Germinal center (tissue), 1 donor: Measurements from ENCODE around the gene ROGDI.

Source experiments
- DNase-seq: peaks from one replicate; pipeline ENCODE4 v3.0.0; 2012; ENCODE audit warnings: mixed read lengths, low spot score

The ROGDI gene

DNA sequence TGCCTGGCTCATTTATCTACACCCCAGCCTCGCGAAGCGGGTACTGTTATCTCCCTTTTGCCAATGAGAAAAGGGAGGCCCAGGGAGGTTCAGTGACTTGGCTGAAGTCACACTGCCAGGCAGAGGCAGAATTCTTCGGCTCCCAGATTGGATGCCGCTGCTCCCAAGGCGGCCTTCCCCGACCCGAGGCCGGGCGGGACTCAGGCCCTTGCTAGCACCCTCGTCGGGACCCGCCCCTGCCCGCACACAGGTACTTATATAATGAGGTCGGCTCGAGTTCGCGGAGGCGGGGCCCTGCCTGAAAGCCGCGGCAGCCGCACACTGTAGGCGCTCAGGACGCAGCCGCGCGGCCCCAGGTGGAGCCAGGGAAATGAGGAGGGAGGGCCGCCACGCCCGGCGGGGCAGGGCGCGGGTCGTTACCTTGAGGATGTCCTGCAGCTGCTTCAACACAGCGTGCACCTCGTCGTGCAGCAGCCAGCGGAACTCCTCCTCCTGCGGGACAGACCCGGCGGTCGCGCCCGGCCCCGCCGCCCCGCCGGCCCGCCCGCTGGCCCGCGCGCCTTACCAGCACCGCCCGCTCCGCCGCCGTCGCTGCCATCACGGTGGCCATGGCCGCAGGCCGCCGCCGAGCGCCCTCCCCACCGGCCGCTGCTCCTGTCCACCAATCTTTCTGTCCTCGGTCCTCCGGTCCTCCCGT, at the start of gene ROGDI:
TSS of gene ROGDI (minus strand) at position 672 of the 697 bp plus-strand sequence. CDS start at position 610, 62 bp downstream.
- peak; percentile 91 for DNase-seq

DNA sequence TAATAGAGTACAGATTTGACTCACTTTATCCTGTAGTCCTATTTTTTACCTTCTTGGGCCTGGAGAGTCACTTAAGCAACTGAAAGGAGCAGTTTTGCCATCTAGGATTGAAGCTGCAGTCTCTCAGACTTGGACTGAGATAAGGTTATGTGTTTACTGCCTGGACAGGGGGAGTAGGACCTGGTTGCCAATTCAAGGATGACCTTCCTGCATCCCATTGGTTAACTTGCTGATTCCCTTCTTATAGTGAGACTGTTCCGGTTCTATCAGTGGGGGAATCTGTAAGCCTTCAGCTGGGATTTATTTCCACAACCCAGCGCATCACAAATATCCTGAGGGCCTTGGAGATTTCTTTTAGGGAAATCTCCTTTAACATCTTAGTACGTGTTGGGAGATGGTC, 47.8 kb upstream of the ROGDI start:
- DNase-seq: no peak

GRCh38 chr16:4847774-4848587, 45.5 kb upstream of the ROGDI start:
- peak; percentile 50 for DNase-seq

DNA sequence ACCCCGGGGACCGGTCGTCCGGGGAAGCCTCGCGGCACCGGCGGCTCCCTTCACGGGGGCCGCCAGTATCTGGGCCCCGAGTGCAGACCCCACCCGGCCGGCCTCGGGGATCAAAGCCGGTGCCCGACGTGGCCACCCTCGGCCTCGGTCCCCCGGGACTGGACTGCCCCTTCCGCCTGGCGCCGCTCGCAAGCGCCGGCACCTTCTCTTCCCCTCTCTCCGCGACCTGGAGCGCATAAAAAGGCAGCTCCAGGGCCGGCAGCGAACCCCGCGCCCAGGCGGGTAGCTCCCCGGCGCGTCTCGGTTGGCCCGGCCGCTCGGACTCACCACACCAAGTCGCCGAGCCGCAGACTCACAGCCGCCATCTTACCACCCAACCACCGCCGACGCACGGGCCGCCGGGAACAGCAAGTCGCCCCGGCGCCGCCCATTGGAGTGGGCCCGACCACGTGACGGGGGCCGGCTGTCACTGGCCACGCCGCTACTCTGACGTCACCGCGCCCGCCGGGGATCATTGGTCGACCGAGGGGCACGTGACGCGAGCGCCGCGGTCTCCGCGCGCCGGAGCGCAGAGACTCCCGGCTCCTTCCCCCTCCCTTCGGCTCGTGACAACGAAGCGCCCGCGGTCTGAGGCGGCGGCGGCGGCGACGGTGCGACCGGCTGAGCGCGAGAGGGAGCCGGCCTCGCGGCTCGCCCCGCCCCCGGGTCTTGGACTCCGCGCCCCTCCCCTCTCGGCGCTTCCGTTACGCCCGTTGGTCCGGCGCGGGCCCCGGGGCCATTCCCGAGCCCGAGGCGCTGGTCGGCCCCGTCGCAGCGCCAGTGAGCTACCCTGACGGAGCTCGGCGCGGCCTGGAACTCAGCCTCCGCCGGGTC, 44.7 kb upstream of the ROGDI start, which contains the start of the genes GLYR1 and UBN1:
TSS of gene GLYR1 (minus strand) at position 388 of the 873 bp plus-strand sequence. CDS start at position 365, 23 bp downstream.
TSS of gene UBN1 (plus strand) at position 581 of the 873 bp plus-strand sequence. CDS start 5,437 bp downstream, outside the sequence.
- peak; percentile 98 for DNase-seq

- DNase-seq: no peak
Observed at GRCh38 chr16:4846503-4846900, 44.1 kb upstream of the ROGDI start.

DNA sequence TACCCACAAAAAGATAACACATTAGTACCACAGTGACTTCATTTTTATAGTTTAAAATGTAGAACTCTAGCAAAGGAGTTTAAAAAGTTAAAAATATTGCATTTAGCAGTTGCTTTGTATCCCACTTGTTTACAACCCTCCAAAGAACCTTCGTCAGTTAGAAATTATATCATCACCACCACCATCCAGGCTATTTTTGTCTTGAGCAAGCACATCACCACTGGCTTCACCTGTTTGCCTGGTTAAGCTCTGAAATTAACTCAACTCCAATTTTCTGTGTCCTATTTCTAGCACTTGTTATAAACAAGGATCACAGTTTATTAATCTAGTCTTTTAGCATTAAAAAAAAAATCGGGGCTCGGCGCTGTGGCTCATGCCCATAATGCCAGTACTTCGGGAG, 38.6 kb upstream of the ROGDI start:
- DNase-seq: no peak

- no peak for DNase-seq
Observed at GRCh38 chr16:4839942-4840341, 37.5 kb upstream of the ROGDI start.

DNA sequence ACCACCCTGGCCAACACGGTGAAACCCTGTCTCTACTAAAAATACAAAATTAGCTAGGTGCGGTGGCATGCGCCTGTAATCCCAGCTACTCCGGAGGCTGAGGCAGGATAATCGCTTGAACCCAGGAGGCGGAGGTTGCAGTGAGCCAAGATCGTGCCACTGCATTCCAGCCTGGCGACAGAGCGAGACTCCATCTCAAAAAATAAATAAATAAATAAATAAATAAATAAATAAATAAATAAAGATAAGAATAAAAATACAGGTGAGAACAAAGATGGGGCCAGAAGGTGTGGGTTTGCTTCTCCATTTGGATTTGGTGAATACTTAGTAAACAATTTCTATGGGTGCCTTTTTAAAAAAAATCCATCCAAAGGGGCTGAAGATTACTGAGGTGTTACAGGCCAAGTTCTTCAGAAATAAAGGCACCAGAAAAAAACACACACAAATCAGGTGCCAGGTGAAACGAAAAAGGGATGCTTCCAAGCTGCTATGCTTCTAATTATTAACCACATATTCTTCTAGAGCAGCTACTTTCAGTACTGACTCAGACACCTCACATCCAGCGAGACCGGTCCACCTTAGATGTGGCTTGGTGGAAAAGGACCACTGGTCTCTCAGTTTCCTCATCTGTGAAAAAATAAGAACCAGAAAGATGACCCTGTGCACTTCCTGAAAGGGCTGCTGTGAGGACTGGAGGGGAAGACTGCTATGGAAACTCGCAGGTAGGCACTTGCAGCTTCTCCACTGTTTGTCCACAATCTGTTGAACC, 35.5 kb upstream of the ROGDI start:
- DNase-seq: no peak

GRCh38 chr16:4836727-4837126, 34.3 kb upstream of the ROGDI start:
- DNase-seq: no peak

DNA sequence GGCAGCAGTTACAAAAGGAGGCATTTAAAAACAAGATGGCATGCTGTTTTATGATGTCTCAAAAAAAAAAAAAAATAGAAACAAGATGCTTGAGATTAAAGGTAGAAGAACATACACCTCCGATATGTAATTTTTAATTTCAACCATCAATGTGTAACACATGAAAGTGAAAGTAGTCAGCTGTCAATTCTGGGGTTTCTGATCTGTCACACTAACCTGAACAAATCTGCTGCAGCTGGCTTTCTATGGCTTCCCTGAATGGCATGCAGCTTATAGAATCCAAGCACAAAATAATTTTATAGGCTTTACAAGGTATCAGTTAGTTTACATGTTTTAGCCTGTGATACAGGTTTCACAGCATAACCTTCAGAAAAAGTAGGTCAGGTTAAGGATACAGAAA, 31.2 kb upstream of the ROGDI start:
- DNase-seq: no peak

- no peak for DNase-seq
Observed at GRCh38 chr16:4832698-4833343, 30.4 kb upstream of the ROGDI start.

GRCh38 chr16:4831616-4832015, 29.2 kb upstream of the ROGDI start:
- DNase-seq: no peak

DNA sequence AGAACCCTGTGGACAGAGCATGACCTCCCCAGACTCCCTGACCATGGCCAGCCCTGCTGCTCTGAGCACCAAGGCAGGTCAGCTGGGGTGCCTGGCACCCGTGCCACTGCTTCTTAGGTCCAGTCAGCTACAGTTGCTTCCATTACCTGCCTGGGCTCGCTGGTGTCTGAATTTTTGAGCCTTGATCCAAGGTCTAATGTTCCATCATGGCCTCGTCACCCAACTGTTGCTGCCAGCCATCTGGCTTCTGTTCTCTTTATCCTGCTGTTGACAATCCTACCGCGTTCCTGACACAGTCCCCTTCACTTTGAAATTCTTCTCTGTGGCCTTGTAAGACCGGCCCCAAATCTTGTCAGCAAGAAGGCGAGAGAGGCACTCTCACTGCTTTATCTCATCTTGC, 28.0 kb upstream of the ROGDI start:
- no peak for DNase-seq

- DNase-seq: no peak
Observed at GRCh38 chr16:4828567-4829321, 26.3 kb upstream of the ROGDI start.

DNA sequence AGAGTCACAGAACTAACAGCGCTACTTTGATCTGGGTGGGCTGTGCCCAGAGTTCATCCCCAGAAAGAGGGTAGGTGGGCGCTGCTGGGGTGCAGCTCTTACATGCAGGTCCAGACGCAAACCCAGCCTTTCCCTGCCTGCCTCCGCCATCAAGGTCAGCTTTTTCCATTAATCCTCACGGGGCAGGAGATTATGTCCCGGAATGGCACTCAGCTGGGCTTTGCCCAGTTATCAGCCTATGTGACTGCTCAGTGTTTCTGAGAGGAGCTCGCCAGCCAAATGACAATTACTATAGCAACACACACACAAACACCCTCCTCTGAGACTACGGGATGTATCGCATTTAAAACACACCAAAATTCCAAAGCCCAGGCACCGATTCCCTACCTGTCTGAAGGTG, 24.5 kb upstream of the ROGDI start:
- no peak for DNase-seq

- no peak for DNase-seq
Observed at GRCh38 chr16:4826526-4826925, 24.1 kb upstream of the ROGDI start.

GRCh38 chr16:4825196-4825595, 22.8 kb upstream of the ROGDI start:
- no peak for DNase-seq

DNA sequence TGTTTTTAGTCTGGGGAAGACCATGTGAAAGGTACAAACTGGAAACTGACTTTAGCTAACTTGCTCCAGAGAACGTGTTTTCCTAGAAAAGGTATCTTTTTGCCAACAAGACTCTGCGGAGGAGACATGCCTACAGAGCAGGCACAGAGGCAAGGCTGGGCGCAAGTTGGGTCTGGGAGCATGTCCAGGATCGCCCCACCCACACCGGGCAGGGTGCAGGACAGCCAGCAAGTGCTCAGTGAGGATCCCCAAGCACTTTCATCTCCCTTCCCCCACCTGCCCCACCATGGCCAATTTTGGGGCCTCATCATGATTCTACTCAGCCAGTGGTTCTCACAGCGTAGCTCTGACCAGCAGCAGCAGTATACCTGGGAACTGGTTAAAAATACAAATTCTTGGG, 18.2 kb upstream of the ROGDI start:
- no peak for DNase-seq

- no peak for DNase-seq
Observed at GRCh38 chr16:4814542-4815173, 12.2 kb upstream of the ROGDI start.

GRCh38 chr16:4814046-4814445, 11.6 kb upstream of the ROGDI start:
- no peak for DNase-seq
